CD1c-positive myeloid dendritic cell (primary cell): ENCODE results near the gene UBN2.
"Not testable (repeated sequence)": the region's sequence is repeated elsewhere in the genome, so short reads cannot be mapped to it uniquely, and the experiment has no call there.

Experiments used
- DNase-seq: peaks from one replicate; pipeline ENCODE4 v3.0.0-alpha.2; 2016; ENCODE audit errors: extremely low spot score

The UBN2 gene

DNA sequence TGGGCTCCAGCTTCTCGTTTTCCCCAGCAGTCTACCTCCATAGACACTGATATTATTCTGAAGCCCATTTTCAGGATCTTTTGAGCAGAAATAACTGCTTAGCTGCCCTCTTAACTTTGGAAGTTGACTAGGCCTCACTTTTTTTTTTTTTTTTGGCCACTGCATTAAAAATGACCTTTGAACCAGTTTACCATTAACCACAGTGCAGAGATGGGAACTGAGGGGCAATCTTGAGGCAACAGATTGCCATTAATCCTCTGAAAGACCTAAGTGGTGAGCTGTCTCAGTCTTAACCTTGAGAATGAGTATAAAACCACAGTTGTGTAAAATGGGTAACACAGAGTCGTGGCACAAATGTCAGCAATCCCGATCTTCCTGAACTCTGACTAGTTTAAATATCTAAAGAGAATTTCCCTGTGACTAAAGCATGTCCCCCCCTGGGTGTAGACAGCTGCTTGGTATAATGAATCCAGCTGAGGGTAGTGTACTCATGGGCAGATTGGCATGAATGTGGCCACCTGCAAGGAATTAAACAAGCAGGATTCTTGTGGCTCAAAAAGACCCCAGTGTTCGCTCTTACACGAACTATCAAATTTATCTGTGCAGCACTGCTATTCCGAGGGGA is 64.0 kb downstream of the UBN2 start:
- no peak for DNase-seq

DNA sequence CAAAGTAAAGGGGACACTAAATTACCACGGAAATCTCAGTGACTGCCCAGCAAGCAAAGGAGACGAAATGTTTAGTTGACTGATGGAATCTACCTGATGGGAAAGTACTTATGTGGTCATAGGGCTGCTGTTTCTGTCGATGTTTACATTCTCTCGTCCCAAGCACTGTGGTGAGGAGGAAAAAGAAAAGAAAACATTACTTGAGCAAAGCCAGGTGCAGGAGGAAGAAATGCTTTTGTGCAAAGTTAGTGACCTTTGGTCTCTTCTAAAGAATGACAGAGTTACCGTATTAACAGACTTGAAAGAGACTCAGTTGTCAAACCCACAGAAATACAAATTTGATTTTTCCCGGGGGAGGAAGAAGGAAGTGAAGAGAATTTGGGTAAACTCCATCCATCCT is 66.8 kb downstream of the UBN2 start:
- DNase-seq = no peak

DNA sequence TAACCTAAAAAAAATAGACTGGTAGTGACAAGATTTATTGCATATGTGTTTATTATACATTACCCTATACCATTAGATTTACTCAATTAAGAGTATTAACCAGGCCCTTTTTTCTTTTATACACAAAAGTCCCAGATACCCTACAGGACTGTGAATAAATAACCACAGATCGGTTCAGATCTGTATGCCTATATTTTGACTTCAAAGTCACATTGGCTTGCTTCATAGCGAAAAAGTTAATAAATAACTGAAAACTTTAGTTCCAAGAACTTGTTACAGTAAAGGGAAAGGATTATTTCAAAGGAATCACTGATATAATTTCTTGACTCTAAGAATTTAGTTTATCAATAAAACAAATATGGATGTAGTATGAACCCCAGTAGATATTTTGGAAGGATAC is 68.3 kb downstream of the UBN2 start:
- DNase-seq = no peak

GRCh38 chr7:139300390-139300789 is 69.4 kb downstream of the UBN2 start:
- DNase-seq = no peak

- no peak for DNase-seq
Observed at GRCh38 chr7:139304517-139304916, 73.5 kb downstream of the UBN2 start.

- DNase-seq = no peak
Observed at GRCh38 chr7:139317939-139318505, 87.0 kb downstream of the UBN2 start.

DNA sequence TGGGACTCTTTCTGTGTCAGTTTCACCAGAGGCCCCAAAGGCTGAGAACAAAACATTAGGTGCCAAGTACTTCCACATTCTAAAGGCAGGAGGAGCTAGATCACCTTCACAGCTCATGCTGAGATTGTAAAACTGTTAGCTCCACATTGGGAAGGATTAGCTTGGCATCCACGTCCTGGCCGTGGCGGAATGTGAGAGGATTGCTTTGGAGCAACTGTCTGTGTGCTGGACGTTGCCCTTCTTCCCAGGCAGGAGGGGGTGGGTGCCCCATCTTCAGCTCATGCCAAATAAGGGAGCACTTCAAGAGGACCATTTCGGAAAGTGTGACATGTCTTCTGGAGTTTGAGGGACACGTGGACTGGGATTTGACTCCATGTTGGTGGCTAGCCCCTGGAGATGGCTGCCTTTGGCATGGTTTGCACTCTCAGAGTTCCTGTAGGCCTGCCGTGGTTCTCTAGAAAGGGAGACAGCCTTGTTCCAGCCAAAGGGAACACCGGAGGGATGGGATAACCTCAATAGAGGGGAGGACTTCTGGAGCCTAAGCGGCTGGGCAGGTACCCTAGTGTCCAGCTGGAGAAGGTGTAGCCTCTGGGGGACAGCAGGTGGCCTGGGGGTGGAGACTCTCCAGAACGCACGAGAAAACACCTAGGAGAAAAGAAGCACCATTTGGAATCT is 90.2 kb downstream of the UBN2 start:
- DNase-seq = no peak

- DNase-seq = not testable (repeated sequence)
Observed at GRCh38 chr7:139324709-139325108, 93.7 kb downstream of the UBN2 start.

GRCh38 chr7:139328375-139328774 is 97.3 kb downstream of the UBN2 start:
- no peak for DNase-seq

DNA sequence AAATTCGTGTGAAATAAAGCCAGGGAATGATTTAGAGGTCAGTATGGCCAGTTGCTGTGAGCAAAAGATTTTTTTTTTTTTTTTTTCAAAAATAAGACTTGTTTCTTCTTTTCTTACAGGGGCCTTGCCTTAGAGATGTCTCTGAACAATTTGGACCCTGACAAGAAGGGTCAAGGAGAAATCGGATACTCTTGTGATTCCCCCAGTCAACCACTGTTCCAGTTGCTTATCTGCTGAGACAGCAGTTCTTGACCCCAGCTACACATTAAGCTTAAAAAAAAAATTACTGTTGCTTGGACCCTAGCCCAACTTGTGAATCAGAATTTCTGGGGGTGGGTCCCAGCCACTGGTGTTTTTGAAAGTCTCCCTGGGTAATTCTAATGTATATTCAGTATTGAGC is 98.1 kb downstream of the UBN2 start:
- DNase-seq = no peak

DNA sequence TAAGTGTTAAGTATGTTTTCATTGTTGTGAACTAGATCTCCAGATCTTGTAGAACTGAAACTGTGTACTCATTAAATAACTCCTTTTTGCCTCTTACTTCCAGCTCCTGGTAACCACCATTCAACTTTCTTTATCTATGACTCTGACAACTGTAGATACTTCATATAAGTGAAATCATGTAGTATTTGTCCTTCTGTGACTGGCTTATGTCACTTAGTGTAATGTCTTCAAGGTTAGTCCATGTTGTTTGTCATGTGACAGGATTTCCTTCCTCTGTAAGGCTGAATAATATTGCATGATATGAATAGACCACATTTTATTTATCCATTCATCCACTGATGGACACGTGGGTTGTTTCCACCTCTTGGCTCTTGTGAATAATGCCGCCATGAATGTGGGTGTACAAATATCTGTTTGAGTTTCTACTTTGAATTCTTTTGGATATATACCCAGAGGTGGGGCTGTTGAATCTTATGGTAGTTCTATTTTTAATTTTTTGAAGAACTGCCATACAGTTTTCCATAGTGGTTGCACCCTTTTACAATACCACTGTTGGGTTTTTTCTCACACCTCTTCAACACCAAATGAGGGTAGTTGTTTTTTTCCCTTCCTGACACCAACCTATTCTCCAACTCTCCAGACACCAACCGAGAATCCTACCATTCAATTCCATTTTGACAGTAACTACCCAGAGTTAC is 99.4 kb downstream of the UBN2 start:
- DNase-seq = no peak

GRCh38 chr7:139332697-139333359 is 101.8 kb downstream of the UBN2 start:
- DNase-seq = no peak

GRCh38 chr7:139333443-139333842 is 102.4 kb downstream of the UBN2 start:
- not testable (repeated sequence) for DNase-seq

DNA sequence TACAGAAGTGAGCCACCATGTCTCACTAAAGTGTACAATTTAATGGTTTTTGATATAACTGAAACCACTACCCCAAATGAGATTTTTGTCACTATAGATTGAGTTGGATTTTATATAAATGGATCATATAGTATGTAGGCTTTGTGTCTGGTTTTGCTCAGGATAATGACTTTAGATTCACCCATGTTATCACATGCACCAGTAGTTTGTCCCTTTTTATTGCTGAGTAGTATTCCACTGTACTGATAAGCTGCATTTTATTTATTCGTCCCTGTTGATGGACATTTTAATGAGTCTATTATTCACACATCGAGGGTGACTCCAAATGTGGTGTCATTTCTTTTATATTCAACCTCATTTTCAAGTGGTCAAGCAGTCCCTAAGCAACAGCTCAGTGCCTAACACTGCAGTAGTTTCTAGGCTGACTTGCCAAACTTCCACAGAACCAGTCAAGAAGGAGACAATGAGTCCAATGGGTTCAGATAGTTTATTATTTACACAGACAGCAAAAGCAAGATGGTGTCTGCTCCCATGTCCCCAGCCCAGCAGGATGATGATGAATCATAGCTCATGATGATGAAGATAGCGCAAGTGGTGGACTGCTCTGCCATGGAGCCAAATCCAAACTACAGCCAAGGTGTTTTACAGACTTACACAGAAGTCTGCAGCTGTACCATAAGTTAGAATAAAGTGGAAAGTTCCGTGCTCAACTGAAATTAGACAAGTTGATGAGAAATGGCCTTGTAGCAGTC is 103.5 kb downstream of the UBN2 start:
- DNase-seq = no peak

DNA sequence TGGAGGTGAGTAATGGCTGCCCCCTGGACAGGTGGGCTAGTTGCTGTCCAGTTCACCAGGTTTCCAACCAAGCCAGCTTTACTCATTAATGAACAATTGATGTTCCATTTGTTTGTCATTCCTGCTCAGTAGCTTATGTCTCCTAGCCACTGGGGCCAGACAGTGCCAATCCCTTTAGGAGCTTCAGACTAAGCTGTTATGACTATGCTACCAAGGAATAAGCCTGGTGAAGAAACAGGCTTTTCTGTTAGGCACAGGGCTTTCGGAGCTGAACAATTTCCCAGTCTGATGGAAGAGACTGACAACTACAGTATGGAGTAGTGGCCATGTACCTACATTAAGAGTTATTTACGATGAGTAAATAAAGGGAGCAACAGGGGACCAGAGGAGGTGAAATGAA is 108.0 kb downstream of the UBN2 start:
- no peak for DNase-seq

DNA sequence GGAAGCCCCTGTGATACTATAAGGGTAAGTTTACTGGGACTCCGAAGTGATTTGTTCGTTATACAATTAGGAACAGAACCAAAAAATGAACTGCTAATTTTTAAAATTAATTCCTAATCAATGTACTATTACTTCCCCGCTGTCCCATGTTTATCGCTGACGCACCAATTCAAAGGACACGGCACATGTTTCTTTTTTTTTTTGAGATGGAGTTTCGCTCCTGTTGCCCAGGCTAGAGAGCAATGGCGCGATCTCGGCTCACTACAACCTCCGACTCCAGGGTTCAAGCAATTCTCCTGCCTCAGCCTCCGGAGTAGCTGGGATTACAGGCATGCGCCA is 108.6 kb downstream of the UBN2 start:
- DNase-seq = no peak

- DNase-seq = peak; percentile 100
Observed at GRCh38 chr7:139340037-139340807, 109.2 kb downstream of the UBN2 start.

- DNase-seq = no peak
Observed at GRCh38 chr7:139340808-139341057, 109.7 kb downstream of the UBN2 start.

DNA sequence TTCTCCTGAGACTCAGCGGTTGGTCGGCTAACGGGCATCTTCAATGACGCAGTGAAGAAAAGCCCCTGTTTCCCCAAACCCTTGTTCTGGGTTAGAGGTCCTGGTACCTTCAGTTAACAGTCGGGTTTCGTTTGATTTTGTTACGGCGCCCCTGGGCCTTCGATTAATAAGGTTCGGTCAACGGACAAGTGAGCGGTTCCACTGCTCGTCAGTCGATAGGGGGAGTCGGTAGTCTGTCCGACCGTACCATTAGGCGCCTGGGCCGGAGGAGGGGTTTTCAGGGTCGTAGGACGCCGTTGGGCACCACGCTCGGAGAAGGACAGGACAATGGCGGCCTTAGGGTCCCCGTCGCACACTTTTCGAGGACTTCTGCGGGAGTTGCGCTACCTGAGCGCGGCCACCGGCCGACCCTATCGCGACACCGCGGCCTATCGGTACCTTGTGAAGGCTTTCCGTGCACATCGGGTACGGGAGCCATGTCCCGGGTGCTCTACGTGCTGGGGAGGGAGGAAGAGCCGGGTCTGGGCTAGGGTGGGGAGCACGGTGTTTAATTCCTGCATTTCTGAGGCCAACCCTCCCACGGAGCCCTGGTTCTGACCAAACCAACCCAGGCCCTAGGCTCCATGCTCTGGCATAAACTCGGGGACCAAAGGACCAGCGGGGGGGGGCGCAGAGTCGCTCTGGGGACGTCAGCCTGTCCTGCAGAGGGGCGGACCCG is 110.2 kb downstream of the UBN2 start, which contains the start of gene FMC1:
TSS of gene FMC1 (plus strand) at position 280 of the 718 bp plus-strand sequence. CDS start at position 328, 48 bp downstream.
- DNase-seq = peak; percentile 90

- DNase-seq = no peak
Observed at GRCh38 chr7:139341776-139342226, 110.8 kb downstream of the UBN2 start.
